Thyroid gland (tissue), 4 donors: Measurements from ENCODE around the gene PARP1. TPM values are rescaled to one million over a fixed set of nuclear protein-coding genes. Genes with fewer than 3 reads are reported as not detected.

ENCODE experiments used
- DNase-seq, 2 donors: peaks; one replicate each; pipeline ENCODE4 v3.0.0-alpha.2; 2019
- H3K27ac ChIP-seq, 3 donors: fragments of 200-600 bp; sonication (generic); 1 replicate in 2 of 3; 2 replicates in 1 of 3; pipeline ENCODE4 v1.5.1; 2016 to 2019; ENCODE audit warnings: mild to moderate bottlenecking in 1 of 3, moderate library complexity in 1 of 3
- H3K27me3 ChIP-seq: fragments of 200-600 bp; sonication (generic); one replicate; pipeline ENCODE4 v1.5.1; 2019
- H3K36me3 ChIP-seq, 2 donors: fragments of 200-600 bp; sonication (generic); one replicate each; pipeline ENCODE4 v1.5.1; 2016 to 2019
- H3K4me1 ChIP-seq, 2 donors: fragments of 200-600 bp; sonication (generic); one replicate each; pipeline ENCODE4 v1.5.1; 2017 to 2019
- H3K4me3 ChIP-seq, 3 donors: fragments of 200-600 bp; sonication (generic); replicated peaks in 1 of 3; 1 replicate in 2 of 3; 2 replicates in 1 of 3; pipeline ENCODE4 v1.5.1; 2016; ENCODE audit warnings: mild to moderate bottlenecking in 1 of 3
- H3K9me3 ChIP-seq: fragments of 200-600 bp; sonication (generic); one replicate; pipeline ENCODE4 v1.5.1; 2017
- POLR2A ChIP-seq, 2 donors: fragments of 450-650 bp; IDR thresholded peaks; one replicate each; pipeline ENCODE4 v1.6.1; 2017; ENCODE audit warnings: antibody characterized with exemption in 2 of 2, mild to moderate bottlenecking in 2 of 2, moderate library complexity in 1 of 2
- WGBS, 2 donors: methylation state at CpG; one replicate each; pipeline ENCODE4 v1.1.5; 2017; 5-methylcytosine and 5-hydroxymethylcytosine counted together
- intact Hi-C: fragments of 100-400 bp; cut with DNase I; formaldehyde crosslinking; loops from one replicate; pipeline ENCODE4 v1.15.1; 2023
- total RNA-seq, 4 donors: library from RNA; depleted of rRNA; stranded (reverse); fragments of >200 nt; gene quantifications; one replicate each; pipeline ENCODE4 v1.2.3, GENCODE V29; 2016
- TF ChIP-seq, protein P1 (sequence below), 6 experiments: fragments of 200-600 bp in 3 of 6; fragments of 450-650 bp in 3 of 6; sonication (generic) in 3 of 6; IDR thresholded peaks; one replicate each; pipeline ENCODE4 v1.5.1; 2016 to 2019; ENCODE audit warnings: antibody characterized with exemption in 6 of 6, mild to moderate bottlenecking in 2 of 6, inconsistent platforms in 1 of 6, moderate library complexity in 1 of 6

The PARP1 gene
- total RNA-seq, 4 donors from 2014 or later = 47.8 to 103 (median 90.5) TPM

DNA sequence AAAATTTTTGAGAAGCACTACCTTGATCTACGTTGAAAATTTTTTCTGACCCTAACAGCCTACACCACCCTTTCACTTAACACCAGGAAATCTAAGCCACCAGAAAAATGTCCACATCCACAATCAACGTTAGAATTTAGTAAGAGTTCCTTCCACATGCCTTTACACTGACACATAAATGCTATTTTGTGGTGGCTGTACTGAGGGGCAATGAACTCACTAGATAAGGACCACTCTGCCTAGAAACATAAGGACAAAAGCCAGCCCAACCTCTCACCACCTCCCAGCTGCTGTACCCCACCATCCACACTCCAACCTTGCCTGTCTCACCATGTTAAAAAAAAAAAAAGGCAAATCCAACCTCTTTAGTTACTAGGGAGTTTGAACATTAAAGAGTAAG is 29.8 kb downstream of the PARP1 start:
- Histone ChIP-seq H3K27ac (no peak overlapping the region), H3K9me3 (no peaks in the 10 kb centered on the region), H3K27me3 (no peaks in the 10 kb centered on the region), H3K36me3 (peaks cover 88 to 92% of the 10 kb centered on the region in 2 donors), H3K4me3 (no peak overlapping the region), H3K4me1 (no peaks in the 10 kb centered on the region)
- TF ChIP-seq, protein P1, sequence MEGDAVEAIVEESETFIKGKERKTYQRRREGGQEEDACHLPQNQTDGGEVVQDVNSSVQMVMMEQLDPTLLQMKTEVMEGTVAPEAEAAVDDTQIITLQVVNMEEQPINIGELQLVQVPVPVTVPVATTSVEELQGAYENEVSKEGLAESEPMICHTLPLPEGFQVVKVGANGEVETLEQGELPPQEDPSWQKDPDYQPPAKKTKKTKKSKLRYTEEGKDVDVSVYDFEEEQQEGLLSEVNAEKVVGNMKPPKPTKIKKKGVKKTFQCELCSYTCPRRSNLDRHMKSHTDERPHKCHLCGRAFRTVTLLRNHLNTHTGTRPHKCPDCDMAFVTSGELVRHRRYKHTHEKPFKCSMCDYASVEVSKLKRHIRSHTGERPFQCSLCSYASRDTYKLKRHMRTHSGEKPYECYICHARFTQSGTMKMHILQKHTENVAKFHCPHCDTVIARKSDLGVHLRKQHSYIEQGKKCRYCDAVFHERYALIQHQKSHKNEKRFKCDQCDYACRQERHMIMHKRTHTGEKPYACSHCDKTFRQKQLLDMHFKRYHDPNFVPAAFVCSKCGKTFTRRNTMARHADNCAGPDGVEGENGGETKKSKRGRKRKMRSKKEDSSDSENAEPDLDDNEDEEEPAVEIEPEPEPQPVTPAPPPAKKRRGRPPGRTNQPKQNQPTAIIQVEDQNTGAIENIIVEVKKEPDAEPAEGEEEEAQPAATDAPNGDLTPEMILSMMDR (IDR thresholded peaks at IDR 0.05) = no peak
- no peak for TF ChIP-seq POLR2A (IDR thresholded peaks at IDR 0.05)
- intact Hi-C loops = no loop called here
- 88 to 93% methylated on average over 2 of the region's 2 CpGs for WGBS, 2 donors
- no peak for DNase-seq

DNA sequence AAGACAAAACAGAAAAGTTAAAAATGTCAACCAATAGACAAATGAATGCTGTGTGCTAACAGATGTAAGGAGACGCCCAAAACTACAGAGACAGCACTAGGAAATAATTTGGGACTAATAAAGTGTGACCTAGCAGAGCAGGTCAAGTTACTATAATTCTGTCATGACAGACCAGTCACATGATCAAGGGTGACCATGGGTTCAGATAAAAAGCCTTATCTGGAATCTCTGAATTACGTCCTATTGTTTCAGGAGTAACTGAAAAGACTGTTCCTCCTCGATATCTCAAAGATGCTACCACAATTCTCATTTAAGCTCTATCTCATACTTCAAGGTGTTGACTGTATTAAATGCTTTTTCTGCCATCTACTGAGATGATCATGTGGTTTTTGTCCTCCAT is 31.6 kb downstream of the PARP1 start:
- no peak for DNase-seq
- Histone ChIP-seq H3K27ac (no peak overlapping the region), H3K36me3 (peaks cover 77 to 79% of the 10 kb centered on the region in 2 donors), H3K9me3 (no peaks in the 10 kb centered on the region), H3K27me3 (no peaks in the 10 kb centered on the region), H3K4me1 (no peaks in the 10 kb centered on the region), H3K4me3 (no peak overlapping the region)
- intact Hi-C loops = no loop called here
- TF ChIP-seq POLR2A (IDR thresholded peaks at IDR 0.05) = no peak
- TF ChIP-seq, protein P1 (IDR thresholded peaks at IDR 0.05) = no peak
- 94 to 96% methylated on average over 3 of the region's 3 CpGs for WGBS, 2 donors

DNA sequence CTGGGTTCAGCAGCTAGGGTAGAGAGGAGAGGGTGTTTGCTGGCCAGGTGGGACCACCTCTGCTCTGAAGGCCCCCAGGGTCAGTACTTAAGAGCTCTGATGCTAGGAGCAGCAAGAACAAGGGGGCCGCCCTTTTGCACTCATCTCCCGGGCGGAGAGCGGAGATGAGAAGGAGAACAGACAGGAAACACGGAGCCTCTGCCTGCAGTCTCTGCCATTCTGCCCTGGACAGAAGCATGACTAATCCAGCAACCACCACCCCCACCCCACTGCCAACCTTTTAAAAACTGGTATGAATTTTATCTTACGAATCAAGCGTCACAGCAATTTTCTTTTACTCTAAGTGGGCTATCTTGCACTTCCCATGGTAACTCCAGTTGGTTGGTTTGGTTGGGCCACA is 34.5 kb downstream of the PARP1 start:
- TF ChIP-seq, protein P1 (IDR thresholded peaks at IDR 0.05) = no peak
- TF ChIP-seq POLR2A (IDR thresholded peaks at IDR 0.05) = no peak
- peaks cover 52 to 54% of the 10 kb centered on the region in 2 donors for H3K36me3 ChIP-seq
- intact Hi-C loops = no loop called here
- peaks cover 8 to 10% of the 10 kb centered on the region in 2 donors for H3K4me1 ChIP-seq
- no peak overlapping the region for H3K4me3 ChIP-seq
- H3K27me3 ChIP-seq = no peaks in the 10 kb centered on the region
- 85 to 90% methylated on average over 7 of the region's 7 CpGs for WGBS, 2 donors
- DNase-seq = no peak
- H3K9me3 ChIP-seq = no peaks in the 10 kb centered on the region
- H3K27ac ChIP-seq = no peak overlapping the region

DNA sequence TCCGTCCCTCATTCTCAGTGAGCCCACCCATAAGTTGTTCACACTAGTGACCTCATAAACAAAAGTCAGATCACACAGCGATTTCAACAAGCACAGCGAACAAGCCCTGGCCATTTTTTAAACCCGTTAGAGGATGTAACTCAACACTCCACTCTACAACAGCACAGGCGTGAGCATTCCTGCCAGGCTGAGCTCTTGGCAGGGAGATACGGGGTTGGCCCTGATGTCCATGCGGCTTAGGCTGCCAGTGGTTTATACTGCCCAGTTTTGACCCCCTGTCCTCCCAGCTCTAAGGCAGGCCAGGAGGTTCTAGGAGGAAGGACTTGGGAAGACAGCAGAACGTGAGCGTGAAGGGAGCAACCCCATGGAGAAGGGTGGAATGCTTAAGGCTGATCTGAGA is 35.0 kb downstream of the PARP1 start:
- no peaks in the 10 kb centered on the region for H3K27me3 ChIP-seq
- 96% methylated on average over 9 of the region's 9 CpGs for WGBS, 2 donors
- no peak overlapping the region for H3K27ac ChIP-seq
- DNase-seq = no peak
- peaks cover 50 to 55% of the 10 kb centered on the region in 2 donors for H3K36me3 ChIP-seq
- TF ChIP-seq, protein P1 (IDR thresholded peaks at IDR 0.05) = no peak
- no peak for TF ChIP-seq POLR2A (IDR thresholded peaks at IDR 0.05)
- H3K4me3 ChIP-seq = no peak overlapping the region
- intact Hi-C loops = no loop called here
- no peaks in the 10 kb centered on the region for H3K9me3 ChIP-seq
- H3K4me1 ChIP-seq = peaks cover 8 to 14% of the 10 kb centered on the region in 2 donors

DNA sequence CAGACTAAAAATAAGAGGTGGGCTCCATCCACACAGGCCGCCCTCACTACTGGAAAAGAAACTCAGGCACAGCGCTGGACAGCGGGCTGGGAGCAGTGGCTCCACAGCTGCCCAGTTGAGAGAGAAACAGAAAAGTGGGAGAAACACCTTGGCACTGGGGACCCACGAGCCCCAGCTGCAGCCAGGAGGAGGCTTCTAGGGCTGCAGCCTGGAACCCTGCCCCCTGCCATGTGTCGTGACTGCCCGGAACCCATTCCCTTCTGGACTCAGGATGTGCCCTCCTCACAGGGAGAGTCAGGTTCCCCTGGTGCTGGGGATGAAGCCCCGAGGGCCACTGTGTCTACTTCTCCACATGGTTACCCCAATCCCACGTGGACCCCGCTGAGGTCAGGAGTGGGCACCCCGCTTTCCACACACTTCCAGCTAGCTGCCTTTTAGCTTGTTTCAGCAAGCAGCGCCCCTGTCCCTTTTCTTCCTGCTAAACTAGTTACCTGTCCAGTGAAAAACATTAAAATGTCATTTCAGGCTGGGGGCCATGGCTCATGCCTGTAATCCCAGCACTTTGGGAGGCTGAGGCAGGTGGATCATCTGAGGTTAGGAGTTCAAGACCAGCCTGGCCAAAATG is 35.9 kb downstream of the PARP1 start:
- DNase-seq = no peak
- no peaks in the 10 kb centered on the region for H3K27me3 ChIP-seq
- H3K9me3 ChIP-seq = no peaks in the 10 kb centered on the region
- peaks cover 13 to 21% of the 10 kb centered on the region in 2 donors for H3K4me1 ChIP-seq
- no peak overlapping the region for H3K27ac ChIP-seq
- WGBS, 2 donors = 95 to 97% methylated on average over 7 to 9 of the region's 11 CpGs
- H3K4me3 ChIP-seq = no peak overlapping the region
- no peak for TF ChIP-seq POLR2A (IDR thresholded peaks at IDR 0.05)
- TF ChIP-seq, protein P1 (IDR thresholded peaks at IDR 0.05) = no peak
- intact Hi-C loops = no loop called here
- peaks cover 47 to 62% of the 10 kb centered on the region in 2 donors for H3K36me3 ChIP-seq
